HG02973 (cell line): Measurements from ENCODE around the gene RNF220.

Source experiments
- ATAC-seq: cut with Tn5 transposase; IDR thresholded peaks from one replicate; pipeline ENCODE4 v1.9.1; 2021; ENCODE audit warnings: moderate library complexity; ENCODE audit not compliant: unreplicated experiment

RNF220 gene

DNA sequence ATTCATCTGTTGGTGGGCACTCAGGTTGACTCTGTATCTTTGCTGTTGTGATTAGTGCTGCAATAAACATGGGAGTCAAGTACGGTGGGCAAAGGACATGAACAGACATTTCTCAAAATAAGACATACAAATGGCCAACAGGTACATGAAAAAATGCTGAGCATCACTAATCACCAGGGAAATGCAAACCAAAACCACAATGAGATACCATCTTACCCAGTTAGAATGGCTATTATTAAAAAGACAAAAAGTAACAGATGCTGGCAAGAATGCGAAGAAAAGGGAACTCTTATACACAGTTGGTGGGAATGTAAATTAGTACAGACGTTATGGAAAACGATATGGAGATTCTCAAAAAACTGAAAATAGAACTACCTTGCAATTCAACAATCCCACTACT is 170.3 kb downstream of the RNF220 start:
- no peak for ATAC-seq

DNA sequence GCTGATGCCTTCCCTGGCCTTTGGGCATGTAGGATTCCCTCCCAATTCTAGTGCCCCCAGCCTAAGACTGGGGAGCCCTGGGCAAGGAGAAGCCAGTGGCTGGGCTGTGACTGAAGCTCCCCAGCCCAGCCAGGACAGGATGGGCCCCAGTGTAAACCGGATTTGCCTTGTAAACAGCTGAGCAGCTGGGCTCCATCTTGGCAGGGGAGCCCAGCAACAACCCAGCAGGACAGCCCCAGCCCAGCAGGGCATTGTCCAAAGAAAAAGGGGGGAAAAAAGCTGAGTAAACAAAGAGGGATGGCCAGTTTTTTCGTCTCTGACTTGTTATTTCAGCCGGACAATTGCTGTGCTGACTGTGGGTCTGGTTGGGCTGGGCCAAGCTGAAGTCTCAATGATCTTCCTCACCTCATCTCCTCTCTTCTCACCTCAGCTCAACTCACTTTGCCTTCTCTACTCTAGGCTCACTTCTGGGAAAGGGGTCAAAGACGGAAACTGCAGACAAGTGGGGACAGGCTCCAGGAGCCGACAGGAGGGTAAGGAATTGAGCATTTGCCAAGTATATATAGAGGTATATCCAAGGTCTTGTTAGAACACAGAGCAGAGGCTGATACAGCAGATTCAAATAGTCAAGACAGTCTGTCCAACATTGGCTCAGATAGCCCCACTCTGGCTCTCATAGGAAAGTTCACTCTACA is 171.5 kb downstream of the RNF220 start:
- no peak for ATAC-seq

GRCh38 chr1:44581205-44581604 is 176.2 kb downstream of the RNF220 start:
- no peak for ATAC-seq

GRCh38 chr1:44584167-44584566 is 179.1 kb downstream of the RNF220 start:
- ATAC-seq = no peak

DNA sequence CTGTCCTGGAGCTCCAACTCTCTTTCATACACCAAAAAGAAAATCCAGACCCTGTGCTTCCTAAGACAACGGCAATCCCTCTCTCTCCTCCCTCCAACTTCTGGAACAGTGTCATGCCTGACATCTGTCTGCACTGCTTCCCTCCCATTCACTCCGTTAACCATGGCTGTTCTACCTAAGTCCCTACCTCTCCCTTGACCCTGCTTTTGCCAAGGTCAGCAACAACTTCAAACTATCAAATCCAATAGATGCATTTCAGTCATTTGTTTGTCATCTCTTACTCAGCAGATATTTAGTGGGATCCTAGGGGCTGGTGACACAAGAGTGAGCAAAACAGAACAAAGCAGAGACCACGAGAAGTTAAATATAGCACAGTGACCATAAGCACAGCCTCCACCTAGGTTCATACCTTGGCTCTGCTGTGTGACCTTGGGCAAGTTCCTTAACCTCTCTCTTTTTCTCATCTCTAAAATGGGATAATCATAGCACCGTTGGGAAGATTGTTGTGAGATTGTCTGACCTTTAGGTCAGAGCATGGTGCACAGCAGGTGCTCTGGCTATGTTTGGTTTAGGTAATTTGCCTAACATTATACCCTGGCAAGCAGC is 180.4 kb downstream of the RNF220 start:
- no peak for ATAC-seq

DNA sequence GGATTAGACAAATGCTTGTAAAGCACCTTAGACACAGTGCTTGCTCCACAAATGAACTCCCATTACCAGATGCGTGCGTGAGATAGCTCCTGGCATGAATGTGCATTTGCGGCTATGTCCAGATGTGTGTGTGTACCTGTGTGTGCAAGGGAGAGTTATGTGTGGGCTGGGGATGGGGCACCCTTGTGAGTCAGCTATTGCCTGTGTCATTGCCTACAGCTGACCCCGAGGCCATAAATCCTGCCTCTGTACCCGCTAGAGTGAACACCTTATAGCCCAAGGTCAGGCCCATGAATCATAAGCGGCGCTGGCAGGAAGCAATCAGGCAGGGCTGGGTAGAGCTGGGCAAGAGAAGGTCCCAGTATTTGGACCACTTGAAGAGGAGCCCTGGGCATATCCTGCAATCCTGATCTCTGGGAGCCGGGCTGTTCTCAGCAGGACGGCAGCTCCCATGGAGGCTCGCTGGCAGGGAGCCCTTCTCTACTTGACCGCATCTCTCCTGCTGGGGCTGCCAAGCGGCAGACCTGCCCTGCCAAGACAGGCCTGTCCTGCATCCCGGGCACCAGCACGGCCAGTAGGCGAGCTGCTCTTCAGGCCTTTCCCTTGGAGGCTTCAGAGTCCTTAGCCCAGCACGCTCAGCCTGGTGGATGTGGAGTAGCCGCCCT is 182.9 kb downstream of the RNF220 start:
- ATAC-seq = no peak

- ATAC-seq = no peak
Observed at GRCh38 chr1:44588551-44589210, 183.6 kb downstream of the RNF220 start.

DNA sequence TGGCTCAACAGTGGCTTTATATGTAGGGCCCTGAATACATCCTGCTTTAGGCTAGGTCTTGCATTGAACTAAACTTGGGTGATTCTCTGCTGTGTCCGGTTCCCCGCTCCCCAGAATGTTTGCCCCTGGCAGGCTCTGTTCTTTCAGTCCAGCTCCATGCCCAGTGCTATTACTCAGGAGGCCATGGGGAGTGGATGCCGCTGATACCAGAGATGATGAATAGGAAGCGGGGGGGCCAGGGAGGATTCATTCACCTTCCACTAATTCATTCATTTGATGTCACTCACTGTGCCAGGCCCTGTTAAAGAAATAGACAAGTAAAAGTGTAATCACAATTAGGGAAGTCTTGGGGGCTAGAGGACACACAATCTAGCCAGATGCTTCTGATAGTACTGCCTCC is 185.4 kb downstream of the RNF220 start:
- no peak for ATAC-seq

DNA sequence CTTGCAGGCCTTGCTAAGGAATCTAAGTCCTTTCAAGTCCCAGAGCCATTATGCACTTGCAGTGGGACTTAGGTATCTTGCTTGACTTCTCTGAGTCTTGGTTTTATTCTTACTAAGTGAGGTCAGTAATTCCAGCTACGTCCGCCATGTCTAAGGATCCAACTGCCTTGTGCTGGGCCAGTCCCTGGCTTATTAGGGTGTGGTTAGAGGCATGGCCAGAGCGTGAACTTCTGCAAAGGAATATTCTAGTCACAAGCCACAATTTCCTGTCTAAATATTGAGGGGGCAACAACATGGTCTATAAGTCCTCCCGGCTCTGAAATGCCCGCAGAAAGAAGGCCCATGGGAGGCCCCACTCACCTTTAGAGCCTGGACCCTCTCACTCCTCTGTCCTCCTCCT is 186.3 kb downstream of the RNF220 start:
- ATAC-seq = no peak

GRCh38 chr1:44592208-44593145 is 187.4 kb downstream of the RNF220 start:
- ATAC-seq = no peak

DNA sequence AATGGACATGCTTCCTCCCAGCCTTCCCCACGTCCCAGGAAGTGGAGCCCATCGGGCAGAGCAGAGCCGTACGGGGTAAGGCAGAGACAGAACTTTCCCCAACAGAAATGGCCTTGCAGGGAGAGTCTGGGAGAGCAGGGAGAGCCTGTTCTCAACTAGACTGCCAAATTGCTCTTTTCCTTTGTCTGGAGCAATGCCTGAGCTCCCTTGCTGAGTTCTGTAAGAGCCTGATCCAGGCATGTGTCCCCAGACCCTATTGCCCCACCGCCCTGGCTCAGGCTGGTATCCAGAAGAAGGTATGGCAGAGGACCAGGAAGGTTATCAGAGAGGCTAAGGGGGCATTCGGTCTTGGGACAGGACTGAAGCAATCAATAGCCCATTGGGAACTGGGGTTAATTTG is 189.3 kb downstream of the RNF220 start:
- ATAC-seq = no peak

DNA sequence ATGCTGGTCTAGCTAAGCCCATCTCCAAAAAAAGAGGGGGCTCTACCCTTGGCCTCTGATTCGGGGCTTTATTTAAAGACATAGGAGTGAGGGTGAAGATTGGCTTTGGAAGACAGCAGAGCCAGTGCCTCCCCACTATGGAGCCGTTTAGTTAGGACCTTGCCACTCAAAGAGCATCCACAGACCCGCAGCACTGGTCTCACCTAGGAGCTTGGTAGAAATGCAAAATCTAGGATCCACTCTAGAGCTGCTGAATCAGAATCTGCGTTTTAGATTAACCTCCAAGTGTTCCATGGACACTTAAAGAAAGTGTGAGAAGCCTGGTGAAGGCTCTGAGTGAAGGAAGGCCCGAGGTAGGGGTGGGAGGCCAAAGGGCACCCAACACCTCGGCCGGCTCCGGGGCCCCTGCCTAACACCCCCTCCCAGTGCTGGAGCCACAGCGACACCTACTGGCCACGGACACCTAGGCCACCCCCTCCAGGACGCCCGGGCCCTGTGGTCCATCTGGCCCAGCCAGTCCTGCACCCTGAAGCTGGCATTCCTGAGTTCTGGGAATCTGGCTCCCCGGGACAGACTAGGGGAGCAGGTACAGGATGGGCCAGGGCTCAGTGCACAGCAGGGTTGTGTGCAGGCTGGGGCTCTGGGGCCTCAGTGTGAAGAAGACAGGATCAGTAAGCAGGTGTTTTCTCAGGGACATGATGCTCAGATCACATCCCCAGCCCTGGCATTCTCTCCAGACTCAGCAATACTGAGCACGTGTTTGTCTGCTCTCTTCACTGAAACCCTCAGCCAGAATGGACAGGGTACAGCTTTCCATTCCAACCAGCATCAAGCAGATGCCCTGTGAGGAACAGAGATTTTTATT is 190.0 kb downstream of the RNF220 start:
- no peak for ATAC-seq

DNA sequence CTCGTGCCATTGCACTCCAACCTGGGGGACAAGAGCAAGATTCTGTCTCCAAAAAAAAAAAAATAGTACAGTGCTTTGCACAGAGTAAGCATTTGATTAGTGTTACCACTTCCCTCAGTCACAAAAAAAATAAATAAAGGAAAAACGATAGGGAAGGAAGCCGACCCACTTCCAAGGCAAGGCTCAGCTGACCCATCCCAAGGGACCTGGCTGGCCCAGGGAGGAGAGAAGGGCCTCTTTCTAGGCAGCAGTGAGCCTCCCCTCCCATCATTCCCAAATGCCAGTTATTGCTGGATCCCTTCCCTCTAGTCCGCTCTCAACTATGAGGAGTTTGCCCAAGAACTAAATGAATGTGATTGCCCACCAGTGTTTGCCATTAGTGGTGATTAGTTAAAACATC is 191.5 kb downstream of the RNF220 start:
- no peak for ATAC-seq

GRCh38 chr1:44598167-44598566 is 193.1 kb downstream of the RNF220 start:
- ATAC-seq = no peak

GRCh38 chr1:44602634-44603628 is 197.9 kb downstream of the RNF220 start:
- ATAC-seq = no peak

- ATAC-seq = no peak
Observed at GRCh38 chr1:44603718-44604117, 198.7 kb downstream of the RNF220 start.

DNA sequence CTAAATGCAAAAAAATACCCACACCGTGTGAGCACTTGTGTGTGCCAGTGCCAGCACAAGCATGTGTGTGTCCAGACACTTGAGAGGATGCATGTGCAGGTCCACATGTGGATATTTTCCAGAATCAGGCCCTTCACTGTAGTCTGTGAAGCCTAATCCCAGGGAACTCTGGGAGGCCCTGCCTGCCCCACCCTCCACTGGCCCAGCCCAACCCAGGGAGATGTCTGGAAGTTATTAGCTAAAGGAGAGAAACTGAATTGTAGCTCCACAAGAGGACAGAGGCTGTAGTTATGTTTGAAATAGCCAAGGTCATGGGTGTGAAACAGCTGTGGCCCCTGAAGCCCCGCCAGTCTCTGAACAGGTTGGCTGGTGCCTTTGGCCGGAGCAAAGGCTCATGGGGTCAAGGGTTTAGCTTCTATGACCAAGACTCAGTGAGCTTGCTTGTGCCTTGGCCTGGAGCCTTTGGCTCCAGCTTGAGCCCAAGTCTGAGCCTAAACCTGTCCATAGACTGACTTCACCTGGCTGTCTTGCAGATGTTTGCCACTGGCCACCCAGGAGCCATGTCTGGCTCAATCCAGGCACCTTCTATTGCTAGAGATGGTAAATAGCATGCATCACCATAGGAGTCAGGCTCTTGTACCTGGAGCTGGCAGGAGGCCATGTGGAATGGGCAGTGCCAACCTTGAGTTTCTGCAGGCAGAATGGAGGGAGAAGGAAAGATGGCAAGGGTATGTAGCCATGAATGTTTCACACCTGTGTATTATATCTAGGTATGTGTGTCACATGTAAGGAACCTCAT is 199.3 kb downstream of the RNF220 start:
- ATAC-seq = no peak
